Daoy (cell line): ENCODE data around the gene STX18. TPM values are rescaled to one million over a fixed set of nuclear protein-coding genes. Genes with fewer than 3 reads are reported as not detected.
A peak's percentile ranks its signal among the peaks of the same experiment; 100 is the strongest.
"Not testable (repeated sequence)": the region's sequence is repeated elsewhere in the genome, so short reads cannot be mapped to it uniquely, and the experiment has no call there.

Source experiments
- DNase-seq: peaks from one replicate; pipeline ENCODE4 v3.0.0-alpha.2; 2015; ENCODE audit warnings: low read depth
- total RNA-seq: library from RNA; depleted of rRNA; stranded (reverse); fragments of >200 nt; shearing (Covaris generic); gene quantifications from 2 replicates; pipeline ENCODE4 v1.2.3, GENCODE V29; 2014

The STX18 gene
- total RNA-seq, 1 experiment from 2014 or later: 48.1 TPM

DNA sequence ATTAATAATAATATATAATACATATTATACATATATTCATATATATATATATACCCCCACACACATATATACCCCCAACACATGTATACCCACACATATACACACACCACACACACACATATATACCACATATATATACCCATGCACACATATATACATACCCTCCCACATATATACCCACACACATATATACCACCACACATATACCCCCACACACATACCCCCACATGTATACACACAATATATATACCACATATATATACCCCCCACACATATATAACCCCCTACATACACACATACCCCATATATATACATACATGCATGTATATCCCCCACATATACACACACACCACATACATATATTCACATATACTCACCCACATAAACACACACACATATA lies 103.0 kb downstream of the STX18 start:
- no peak for DNase-seq

DNA sequence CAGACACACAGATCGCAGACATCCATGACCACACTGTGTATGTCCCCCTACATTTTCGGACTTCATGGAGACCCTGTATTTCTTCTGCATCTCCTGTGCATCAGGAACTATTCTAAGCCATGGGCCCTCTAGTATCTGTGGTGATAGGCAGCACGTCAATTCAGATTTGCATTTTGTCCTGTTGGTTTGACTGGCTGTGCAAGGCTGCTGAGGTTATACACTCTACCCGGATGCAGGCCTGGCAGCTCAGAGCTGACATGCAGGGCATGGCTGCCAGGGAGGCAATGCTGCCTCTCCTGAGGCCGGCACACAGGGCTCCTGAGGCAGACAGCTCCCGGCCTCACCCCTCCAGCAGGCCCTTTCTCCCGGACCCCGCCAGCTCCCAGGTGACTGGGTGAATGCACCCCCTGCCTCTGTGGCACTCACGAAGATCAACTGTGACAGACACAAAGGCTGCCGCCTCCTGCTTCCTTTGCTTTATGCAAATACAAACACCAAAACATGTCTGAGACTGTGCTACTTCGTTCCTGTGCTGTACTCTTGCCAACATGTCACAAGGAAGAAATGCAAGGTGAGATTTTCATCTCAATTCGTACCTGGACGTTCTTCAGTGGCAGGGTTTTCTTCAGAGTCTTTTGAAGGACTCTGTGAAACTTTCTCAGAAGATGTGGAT lies 103.9 kb downstream of the STX18 start:
- no peak for DNase-seq

DNA sequence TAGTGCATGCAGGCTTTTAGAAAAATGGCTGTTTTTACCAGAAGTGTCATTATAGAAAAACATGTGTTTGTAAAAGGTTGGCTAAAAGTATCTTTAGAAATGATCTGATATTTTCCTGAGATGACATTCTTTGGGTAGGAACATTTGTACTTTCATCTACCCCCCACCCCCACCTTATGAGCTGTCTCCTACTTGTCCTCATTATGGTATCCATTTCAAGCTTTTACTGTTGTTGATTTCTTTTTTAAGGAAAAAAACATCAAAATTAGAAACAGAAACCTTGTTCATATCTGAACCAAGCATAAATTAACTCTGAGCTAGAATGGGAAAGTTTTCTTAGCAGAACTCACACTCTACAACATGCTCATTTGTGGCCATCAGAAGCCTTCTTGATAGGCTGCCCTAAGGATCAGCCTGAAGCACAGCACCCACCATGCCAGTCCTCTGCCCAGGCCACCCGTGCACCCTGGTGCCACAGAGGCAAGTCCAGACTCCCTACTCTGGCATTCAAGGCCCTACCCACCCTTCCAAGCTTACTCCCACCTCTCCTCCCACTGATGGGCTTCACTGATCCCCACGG lies 105.5 kb downstream of the STX18 start:
- no peak for DNase-seq

DNA sequence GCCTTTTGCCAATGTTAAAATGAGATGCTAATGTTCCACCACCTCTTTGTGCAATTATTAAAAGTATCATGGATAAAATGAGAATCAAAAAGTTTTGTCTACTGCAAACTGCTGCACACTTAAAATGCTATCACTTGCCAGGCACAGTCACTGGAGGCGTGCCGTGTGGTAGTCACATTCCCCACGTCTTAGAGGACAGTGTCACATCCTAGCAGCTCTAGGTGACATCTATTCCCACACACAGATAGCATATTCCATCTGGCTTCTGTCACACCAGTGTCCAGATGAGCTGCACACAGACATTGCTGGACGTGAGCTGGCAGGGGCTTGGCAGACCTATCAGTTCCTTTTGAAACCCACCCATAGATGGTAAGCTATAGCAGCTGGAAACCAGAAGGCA lies 107.9 kb downstream of the STX18 start:
- DNase-seq: no peak

DNA sequence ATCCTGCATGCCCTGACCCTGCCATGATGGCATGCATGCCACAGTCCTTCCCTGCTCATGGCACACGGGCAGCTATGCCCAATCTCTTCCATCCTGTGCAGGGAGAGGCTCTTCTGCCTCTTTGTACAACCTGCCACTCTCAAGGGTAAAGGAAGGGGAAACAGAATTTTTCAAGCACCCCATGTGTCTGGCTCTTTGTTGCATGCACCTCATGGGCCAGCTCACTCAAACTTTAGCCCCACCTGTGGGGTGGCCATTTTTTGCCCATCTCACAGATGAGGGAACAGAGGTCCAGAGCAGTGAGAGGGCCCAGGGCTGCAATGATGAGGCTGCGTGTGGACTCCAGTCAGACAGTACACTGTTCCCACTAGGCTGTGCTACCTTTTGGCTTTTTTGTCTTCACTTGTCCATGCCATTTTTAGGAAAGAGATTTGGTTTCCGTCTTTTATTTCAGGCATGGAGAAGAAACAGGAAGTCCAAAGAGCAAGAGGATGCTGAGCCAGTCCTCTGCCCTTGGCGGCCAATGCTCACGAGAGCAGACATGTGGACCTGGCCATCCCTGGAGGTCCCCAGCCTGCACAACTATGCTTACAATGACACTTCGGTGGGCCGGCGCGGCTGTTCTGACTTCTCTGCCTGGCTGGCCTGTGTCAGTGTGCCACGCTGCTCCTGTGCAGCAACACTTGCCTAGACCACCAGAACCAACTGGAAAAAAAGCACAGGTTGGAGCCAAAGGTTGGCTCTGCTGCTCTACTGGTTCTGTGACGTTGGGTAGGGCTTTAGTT lies 109.3 kb downstream of the STX18 start:
- no peak for DNase-seq

DNA sequence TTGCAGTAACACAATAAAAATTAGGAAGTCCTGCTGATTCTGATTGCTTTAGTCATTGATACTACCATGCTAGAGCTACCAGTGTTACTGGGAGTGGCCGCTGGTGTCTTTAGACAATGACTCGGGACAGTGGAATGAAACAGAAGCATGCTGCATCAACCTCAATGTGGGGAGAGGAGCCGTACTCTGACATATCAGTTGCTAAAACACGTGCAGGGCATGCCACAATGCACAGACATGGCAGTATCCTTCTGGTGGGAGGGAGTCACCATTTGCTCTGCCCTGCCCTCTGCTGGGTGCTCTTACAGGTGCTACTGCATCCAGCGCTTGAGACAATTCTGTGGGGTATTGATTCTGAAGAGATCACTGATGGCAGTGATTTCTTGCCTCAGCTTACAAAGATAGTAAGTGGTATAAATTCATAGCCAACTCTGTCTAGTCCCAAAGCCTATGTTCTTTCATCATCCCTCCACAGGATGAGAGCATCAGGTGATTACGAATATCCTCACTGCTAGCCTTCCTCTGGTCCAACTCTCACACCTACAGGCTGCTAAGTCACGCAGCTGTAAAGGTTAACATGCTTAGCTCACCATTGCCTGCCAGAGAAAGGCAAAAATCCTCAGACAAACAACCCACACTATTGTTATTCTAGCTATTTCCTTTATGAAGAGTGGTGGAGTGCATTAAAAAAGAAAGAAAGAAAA lies 111.2 kb downstream of the STX18 start:
- DNase-seq: peak; percentile 68

DNA sequence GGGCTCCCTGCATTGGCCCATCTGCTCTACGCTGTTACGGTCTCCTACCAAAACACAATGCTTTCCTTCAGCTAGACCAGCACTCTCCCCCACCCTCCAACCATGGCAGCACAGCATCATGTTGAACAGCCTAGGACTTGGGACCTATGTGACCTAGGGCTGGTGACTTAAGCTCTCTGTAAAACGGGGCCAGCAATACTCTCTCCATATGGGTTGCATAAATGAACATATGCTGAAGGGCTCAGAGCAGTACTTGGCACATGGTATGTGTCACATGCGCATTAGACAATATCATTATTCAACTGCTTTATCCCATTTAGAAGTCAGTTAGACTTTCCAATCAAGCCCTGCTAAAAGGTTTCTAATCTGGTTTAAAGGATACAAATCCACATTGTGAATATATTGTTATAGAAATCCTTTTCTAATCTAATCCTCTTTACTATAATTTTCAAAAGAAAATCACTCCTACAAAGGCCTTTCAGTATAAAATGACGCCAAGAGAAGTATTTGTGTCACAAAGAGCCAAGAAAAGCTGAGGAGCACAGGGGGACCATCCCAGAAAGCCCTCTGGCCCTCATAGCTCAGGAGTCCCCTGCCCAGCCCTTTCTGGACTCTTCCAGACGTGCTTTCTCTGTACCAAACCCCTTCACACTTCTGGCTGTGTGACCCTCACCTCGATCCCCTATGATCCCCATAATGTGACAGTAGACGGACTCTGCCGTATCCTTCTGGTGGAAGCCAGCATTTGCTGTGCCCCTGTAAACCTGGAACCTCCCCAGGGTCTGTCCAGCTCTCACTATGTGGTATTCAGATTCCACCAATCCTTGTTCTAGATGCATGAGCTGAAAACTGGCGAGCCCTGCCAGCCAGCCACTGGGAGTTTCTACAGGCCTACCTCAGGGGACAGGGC lies 112.6 kb downstream of the STX18 start:
- DNase-seq: no peak

DNA sequence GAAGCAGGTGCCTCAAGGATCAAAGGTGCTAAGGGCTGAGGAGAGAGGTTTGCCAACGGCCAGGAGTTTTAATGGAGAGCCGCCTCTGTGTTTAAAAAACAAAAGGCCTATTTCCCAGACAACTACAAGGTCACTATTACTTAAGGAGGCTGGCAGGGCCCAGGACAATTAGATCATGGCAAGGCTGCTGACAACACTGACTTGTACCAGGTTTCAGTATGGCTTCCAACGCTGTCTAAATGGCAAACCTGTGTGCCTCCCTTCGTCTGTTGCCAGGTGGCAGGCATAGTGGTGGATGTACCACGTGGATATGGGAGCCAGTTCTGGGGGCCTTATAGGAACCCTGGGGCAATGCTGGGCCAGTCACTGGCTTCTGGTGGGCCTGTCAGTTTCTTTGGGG lies 114.0 kb downstream of the STX18 start:
- no peak for DNase-seq

DNA sequence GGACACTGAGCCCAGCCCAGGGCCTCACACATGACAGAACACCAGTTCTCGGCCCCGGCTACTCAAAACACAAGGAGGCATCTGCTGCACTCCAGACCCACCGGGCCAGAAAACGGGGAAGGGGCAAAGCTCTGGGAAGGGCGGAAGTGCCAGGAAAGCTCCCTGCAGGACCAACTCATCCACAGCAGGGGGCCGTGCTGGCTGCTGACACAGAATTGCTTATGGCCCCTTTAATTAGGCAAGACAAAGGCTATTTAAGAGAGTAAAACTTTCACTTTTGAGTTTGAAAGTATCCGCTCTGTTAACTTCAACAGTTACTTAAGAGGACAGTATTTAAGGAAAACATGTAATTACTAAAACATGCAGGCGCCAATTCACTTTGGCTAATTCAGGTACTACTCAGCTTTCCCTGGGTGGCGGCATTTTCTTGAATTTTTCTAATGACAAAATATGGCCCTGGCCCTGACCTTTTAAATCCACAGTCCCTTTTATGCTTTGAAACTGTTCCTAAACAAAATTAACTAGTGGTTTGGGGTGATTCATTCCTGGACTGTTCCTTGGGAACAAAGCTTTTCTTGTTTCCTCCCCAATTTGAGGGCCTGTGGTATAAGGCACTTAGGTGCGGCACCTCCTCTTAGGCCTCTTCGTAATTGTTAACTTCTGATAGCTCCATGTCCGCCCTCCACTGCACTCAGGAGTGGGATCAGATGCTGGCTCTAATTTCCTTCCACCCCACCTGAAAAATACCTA lies 114.6 kb downstream of the STX18 start:
- DNase-seq: peak; percentile 73

DNA sequence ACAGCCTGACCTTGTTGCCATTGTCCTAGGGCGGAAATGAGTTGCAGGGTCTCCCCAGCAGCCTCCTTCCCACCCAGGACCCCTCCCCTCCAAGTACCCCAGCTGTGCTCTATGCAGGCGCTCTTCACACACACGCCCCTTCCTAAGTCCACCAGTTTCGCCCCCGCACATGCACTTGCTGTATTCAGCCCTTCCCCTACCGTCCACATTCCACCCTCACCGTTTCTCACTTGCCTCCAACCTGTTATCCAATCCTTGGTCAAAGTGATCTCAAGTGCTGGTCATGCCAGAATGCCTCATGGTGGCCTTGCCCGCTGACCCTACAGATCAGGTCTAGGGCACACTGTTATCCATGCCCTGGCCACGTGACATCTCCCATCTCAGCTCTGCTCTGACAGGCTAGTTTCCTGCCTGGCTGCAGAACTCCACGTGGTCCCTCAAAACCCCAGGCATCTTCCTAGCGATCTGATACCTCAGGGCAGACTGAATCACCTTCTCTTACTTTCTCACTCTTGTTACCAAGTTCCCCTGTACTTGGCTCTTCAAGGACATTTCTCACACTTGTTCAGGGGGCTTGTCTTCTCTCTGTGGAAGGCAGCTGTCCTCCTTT lies 115.2 kb downstream of the STX18 start:
- DNase-seq: peak; percentile 23

DNA sequence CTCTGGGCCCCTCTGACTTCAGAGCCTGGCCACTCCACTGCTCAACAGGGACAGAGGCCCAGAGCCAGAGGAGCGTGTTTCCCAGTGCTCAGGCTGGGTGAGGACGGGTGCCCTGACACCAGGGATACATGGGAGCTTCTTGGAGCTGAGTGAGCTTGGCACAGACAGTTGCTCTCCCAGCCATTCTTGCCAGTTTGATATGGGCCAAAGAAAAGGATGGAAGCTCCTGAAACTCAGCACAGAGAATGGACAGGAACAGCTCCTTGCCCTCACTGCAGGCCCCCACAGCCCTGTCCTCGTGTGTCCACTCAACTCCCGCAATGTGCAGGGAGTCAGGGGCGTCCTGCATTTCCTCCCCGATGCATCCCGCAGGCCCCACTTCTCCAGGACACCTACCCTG lies 116.2 kb downstream of the STX18 start:
- DNase-seq: no peak

DNA sequence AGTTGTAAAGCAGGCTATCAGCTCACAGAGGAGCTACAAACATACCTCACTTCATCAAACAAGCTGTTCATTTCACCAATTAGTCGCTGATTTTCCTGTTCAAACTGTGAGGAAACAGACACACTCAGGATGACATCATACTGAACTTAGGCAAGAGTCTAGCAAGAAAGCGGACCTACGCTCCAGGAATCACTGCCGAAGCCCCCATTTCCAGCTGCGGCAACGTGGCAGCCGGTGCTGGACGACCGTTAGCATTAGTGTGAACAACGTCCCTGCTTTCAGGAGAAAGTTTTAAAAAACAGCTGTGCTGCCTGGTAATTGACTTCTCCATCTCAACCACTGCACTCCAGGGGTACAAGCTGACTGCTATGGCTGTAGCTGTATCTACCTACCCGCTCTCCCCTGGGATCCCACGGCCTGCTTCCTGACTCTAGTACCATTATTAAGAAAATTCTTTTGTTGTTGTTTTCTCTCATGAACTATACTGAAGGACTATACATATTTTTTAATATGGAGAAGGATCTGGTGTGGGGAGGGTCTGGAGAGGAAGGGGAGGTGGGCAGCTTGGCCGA lies 116.6 kb downstream of the STX18 start:
- no peak for DNase-seq

DNA sequence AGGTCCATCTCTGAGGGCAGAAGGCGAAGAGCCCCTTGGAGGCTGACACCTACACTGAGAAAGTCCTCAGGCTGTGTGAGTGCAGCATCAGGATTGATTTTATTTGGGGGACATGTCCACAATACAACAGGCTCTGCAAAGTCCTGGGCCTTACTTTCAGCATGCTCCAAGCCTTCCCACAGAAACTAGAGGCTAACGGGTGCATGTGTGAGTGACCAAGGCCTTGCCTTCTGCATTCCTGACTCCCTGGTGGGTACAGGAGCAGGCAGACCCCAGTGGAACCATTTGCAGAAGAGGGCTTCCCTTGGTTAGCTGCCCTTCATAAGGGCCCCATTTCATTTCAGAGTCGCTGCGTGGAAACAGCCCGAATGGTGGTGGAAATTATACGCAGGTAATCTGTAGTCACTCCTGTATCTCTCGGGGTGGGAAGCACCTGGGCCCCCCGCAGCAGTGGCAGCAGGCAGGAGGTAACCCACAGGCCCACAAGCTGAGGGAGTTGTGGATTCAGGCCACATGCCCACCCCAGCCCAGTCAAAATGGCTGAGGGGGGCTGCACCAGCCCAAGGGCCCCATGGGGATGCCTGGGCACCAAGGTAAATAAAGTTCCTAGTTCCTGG lies 117.2 kb downstream of the STX18 start:
- no peak for DNase-seq

DNA sequence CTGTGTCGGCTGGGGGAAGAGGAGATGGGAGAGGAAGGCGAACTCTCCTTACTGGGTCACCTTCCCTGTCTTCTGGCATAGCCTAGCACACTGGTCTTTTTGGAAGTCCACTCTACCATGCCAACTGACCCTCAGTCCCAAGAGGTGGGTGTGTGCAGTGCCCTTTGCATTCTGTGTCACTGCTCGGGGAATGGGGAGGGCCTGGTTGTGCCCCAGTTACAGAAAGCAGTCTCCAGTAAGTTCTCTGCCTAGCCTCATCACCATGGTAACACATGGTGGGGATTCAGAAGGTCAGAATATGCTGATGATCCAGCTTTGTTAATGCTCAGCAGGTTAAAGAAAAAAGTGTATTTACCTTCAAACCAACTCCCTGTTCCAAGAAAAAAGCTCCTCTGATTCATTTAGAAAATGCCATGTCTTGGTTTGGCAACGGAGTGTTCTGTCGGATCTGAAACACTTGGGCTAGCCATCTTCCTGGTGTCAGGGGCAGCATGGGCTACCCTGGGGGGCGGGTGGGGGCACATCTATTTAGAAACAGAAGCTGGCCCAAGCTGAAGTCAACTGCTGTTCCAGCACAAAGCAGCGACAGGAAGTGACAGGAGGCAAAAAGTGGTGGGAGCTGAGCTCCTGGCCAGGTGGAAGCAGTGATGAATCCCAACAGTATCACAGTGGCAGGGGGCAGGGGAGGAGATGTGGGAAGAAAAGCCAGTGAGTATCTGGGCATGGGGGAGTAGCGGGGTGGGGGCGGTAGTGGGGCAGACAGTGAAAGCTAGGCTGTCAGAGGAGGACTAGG lies 117.9 kb downstream of the STX18 start:
- DNase-seq: no peak

DNA sequence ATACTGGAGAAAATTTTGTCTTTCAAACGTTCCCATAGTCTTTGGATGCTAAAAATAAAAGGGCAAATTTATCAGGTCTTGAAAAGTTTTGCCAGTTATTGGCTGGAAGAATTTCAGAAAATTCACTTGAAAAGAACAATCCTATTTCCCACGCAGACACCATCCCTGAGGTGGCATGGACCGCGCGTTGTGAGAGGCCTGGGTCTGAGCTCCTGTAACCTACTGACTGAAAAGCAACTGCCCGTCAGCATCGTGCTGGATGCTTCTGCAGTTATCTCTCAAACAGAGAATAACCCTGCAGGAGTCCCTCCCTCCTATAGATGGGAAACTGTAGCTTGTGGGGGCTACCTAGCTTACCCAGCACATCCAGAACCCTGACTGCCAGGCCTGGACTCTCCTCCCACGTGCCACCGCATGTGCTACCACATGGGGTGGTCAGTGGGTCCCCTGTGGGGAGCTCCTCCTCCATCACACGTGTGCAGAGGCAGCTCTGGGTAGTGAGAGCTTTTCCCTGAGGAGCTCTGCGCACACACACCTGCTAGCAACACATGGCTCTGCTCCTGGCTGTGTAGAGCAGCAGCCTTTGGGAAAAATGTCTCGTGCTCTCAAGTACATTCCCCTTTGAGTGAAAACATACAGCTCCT lies 118.9 kb downstream of the STX18 start:
- DNase-seq: no peak

DNA sequence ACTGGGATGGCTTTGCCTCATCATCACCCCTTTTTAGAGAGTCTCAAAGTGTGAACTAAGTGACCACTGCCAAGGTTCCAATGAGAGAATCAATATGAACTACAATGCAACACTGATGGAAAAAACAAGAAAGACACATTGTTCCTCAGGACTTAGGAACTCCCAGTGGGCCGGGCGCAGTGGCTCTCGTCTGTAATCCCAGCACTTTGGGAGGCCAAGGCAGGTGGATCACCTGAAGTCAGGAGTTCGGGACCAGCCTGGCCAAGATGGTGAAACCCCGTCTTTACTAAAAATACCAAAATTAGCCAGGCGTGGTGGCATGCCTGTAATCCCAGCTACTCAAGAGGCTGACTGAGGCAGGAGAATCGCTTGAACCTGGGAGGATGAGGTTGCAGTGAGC lies 119.7 kb downstream of the STX18 start:
- DNase-seq: not testable (repeated sequence)

DNA sequence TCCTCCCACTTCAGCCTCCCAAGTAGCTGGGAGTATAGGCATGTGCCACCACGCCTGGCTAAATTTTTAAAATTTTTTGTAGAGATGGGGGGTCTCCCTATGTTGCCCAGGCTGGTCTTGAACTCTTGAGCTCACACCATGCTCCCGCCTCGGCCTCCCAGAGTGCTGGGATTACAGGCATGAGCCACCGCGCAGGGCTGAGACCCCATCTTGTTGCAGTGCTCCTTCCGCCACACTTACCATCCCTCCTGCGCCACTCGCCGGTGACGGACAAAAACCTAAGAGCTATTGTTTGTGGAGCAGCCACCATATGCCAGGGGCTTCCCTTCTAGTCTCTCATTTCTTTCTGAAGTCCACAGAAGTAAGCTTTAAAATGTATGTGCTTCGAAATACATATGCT lies 120.5 kb downstream of the STX18 start:
- DNase-seq: no peak

DNA sequence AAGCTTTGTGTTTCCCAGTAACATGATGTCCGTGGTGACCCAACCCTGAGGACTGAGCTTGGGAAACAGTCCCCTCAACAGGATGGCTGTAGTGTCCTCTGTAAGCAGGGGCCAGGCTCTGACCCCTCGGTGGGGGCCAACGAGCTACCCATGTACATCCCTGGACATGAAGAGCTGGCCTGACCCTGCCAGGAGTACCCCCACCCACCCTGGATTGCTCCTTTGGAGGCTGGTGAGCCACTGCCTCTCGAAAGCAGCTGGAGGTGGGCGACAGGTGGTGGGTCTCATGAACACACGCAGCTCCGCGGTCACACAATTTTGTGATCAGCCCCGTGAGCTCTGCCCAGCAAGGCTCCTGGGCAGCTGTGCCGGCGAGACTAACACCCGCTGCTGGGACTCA lies 121.4 kb downstream of the STX18 start:
- DNase-seq: no peak
